Chondrocyte (in vitro differentiated cells): ENCODE measurements around the gene MRNIP. TPM values are rescaled to one million over a fixed set of nuclear protein-coding genes. Genes with fewer than 3 reads are reported as not detected.

Experiments used
- DNase-seq: peaks from one replicate; pipeline ENCODE4 v3.0.0; 2021; ENCODE audit warnings: mixed read lengths, low spot score
- H3K27ac Mint-ChIP-seq: one replicate; pipeline ENCODE4 v1.8.0; 2021; ENCODE audit warnings: mild to moderate bottlenecking, moderate library complexity, mixed read lengths; ENCODE audit not compliant: unreplicated experiment
- H3K27me3 Mint-ChIP-seq: 2 replicates; pipeline ENCODE4 v1.8.0; 2021; ENCODE audit warnings: low read depth, mixed read lengths
- H3K36me3 Mint-ChIP-seq: 2 replicates; pipeline ENCODE4 v1.8.0; 2021; ENCODE audit warnings: low read depth, mixed read lengths
- H3K4me1 Mint-ChIP-seq: 2 replicates; pipeline ENCODE4 v1.8.0; 2021; ENCODE audit warnings: low read depth, mild to moderate bottlenecking, mixed read lengths
- H3K4me3 Mint-ChIP-seq: one replicate; pipeline ENCODE4 v1.8.0; 2021; ENCODE audit warnings: mild to moderate bottlenecking, moderate library complexity, mixed read lengths; ENCODE audit not compliant: unreplicated experiment
- H3K9me3 Mint-ChIP-seq: 2 replicates; pipeline ENCODE4 v1.8.0; 2021; ENCODE audit warnings: low read depth, mixed read lengths
- CTCF ChIP-seq: fragments of 200-600 bp; sonication (generic); IDR thresholded peaks from 2 replicates; pipeline ENCODE4 v1.5.0; 2021; ENCODE audit warnings: antibody characterized with exemption, mild to moderate bottlenecking, moderate library complexity
- total RNA-seq: library from RNA; stranded (reverse); gene quantifications from 3 replicates; pipeline ENCODE4 v1.2.1, GENCODE V29; 2021

Gene MRNIP
- total RNA-seq, 1 donor from 2014 or later, result 13.4 TPM

GRCh38 chr5:179852993-179853547 lies 5.5 kb downstream of the MRNIP start:
- TF ChIP-seq CTCF, result no peak
- no peak overlapping the region for H3K4me3 Mint-ChIP-seq
- no peak overlapping the region for H3K27ac Mint-ChIP-seq
- peaks cover 20% of the 10 kb centered on the region for H3K36me3 Mint-ChIP-seq
- peaks cover 14% of the 10 kb centered on the region for H3K4me1 Mint-ChIP-seq
- DNase-seq, result peak; percentile 19
- no peaks in the 10 kb centered on the region for H3K27me3 Mint-ChIP-seq
- H3K9me3 Mint-ChIP-seq, result no peaks in the 10 kb centered on the region

GRCh38 chr5:179841621-179842020 lies 17.0 kb downstream of the MRNIP start:
- H3K4me1 Mint-ChIP-seq, result no peaks in the 10 kb centered on the region
- no peak overlapping the region for H3K4me3 Mint-ChIP-seq
- no peaks in the 10 kb centered on the region for H3K27me3 Mint-ChIP-seq
- H3K9me3 Mint-ChIP-seq, result peaks cover 9% of the 10 kb centered on the region
- H3K36me3 Mint-ChIP-seq, result peaks cover 23% of the 10 kb centered on the region
- peak; percentile 91 for DNase-seq
- no peak overlapping the region for H3K27ac Mint-ChIP-seq
- no peak for TF ChIP-seq CTCF

- H3K36me3 Mint-ChIP-seq, result peaks cover 24% of the 10 kb centered on the region
- no peak overlapping the region for H3K27ac Mint-ChIP-seq
- no peak for TF ChIP-seq CTCF
Observed at GRCh38 chr5:179840766-179841165, 17.9 kb downstream of the MRNIP start.

GRCh38 chr5:179840321-179840720 lies 18.3 kb downstream of the MRNIP start:
- H3K36me3 Mint-ChIP-seq, result peaks cover 25% of the 10 kb centered on the region
- TF ChIP-seq CTCF, result no peak
- no peak overlapping the region for H3K4me3 Mint-ChIP-seq
- no peaks in the 10 kb centered on the region for H3K4me1 Mint-ChIP-seq
- H3K9me3 Mint-ChIP-seq, result peaks cover 4% of the 10 kb centered on the region
- H3K27ac Mint-ChIP-seq, result no peak overlapping the region
- peak; percentile 68 for DNase-seq
- no peaks in the 10 kb centered on the region for H3K27me3 Mint-ChIP-seq

More at GRCh38 chr5:179840766-179841165, 17.9 kb downstream of the MRNIP start:
- Mint-ChIP-seq H3K27me3 (no peaks in the 10 kb centered on the region), H3K4me3 (no peak overlapping the region), H3K9me3 (peaks cover 5% of the 10 kb centered on the region), H3K4me1 (no peaks in the 10 kb centered on the region)
- DNase-seq, result peak; percentile 93

GRCh38 chr5:179839328-179840256 lies 19.0 kb downstream of the MRNIP start:
- no peaks in the 10 kb centered on the region for H3K27me3 Mint-ChIP-seq
- peak; percentile 75 for DNase-seq

More at GRCh38 chr5:179839328-179840256, 19.0 kb downstream of the MRNIP start:
- Mint-ChIP-seq H3K4me1 (no peaks in the 10 kb centered on the region), H3K36me3 (peaks cover 22% of the 10 kb centered on the region), H3K9me3 (no peaks in the 10 kb centered on the region), H3K4me3 (no peak overlapping the region), H3K27ac (peak overlapping the region; percentile 32)
- no peak for TF ChIP-seq CTCF
